Right cardiac atrium (tissue), 5 donors: Measurements from ENCODE around the gene UNC93B1. TPM values are rescaled to one million over a fixed set of nuclear protein-coding genes. Genes with fewer than 3 reads are reported as not detected.

Experiments
- ATAC-seq, 2 donors: fragments of 200-7000 bp; cut with Tn5 transposase; one replicate each; pipeline versions ENCODE4 v1.8.0 to v1.9.1; 2020; ENCODE audit warnings: moderate library complexity in 2 of 2, mild to moderate bottlenecking in 1 of 2
- DNase-seq, 3 donors: peaks; one replicate each; pipeline ENCODE4 v3.0.0-alpha.2; 2020
- H3K27ac ChIP-seq: one replicate; pipeline ENCODE4 v1.5.1; 2013; ENCODE audit warnings: mild to moderate bottlenecking, low read length, control low read depth, moderate library complexity
- H3K27me3 ChIP-seq: one replicate; pipeline ENCODE4 v1.6.1; 2013; ENCODE audit not compliant: control insufficient read depth, insufficient read depth
- H3K4me1 ChIP-seq: one replicate; pipeline ENCODE4 v1.6.1; 2013; ENCODE audit warnings: low read length; ENCODE audit not compliant: control insufficient read depth, insufficient read depth
- H3K4me3 ChIP-seq: one replicate; pipeline ENCODE4 v1.5.1; 2013; ENCODE audit warnings: low read length, control low read depth
- H3K9me3 ChIP-seq: one replicate; pipeline ENCODE4 v1.6.1; 2013; ENCODE audit warnings: low read length; ENCODE audit not compliant: control insufficient read depth
- WGBS: extraction: QIAGEN DNeasy Blood & Tissue Kit; methylation state at CpG from one replicate; pipeline ENCODE4 v1.1.7; 2013; 5-methylcytosine and 5-hydroxymethylcytosine counted together
- intact Hi-C, 4 donors: fragments of 100-400 bp; cut with DNase I; formaldehyde crosslinking; loops; one replicate each; pipeline versions ENCODE4 v1.11.0 to v1.14.0; 2022 to 2023
- polyA plus RNA-seq: library from polyadenylated mRNA; stranded (reverse); fragments of 200-250 nt; gene quantifications from one replicate; pipeline ENCODE4 v1.2.3, GENCODE V29; 2013
- total RNA-seq, 4 donors: library from RNA; stranded (reverse); fragmentation: NEBNext Ultra II Directional; extraction: Animal tissue kit (Norgen Biotek cat#: 25700); gene quantifications; one replicate each; pipeline ENCODE4 v1.2.1, GENCODE V29; 2021
- donor health status: healthy with polysubstance abuse.
- donor health status: DM: no; HTN: yes; CAD: no.
- donor health status: DM: no; HTN: no; CAD: no.
- donor health status: DM: no; HTN: yes; CAD: no; lungs with severe emphysema.
- donor health status: DM: yes; HTN: yes; CAD: no.

UNC93B1 gene
- total and polyA plus RNA-seq, 5 donors, result 6.9 to 13.2 (median 11.5) TPM

DNA sequence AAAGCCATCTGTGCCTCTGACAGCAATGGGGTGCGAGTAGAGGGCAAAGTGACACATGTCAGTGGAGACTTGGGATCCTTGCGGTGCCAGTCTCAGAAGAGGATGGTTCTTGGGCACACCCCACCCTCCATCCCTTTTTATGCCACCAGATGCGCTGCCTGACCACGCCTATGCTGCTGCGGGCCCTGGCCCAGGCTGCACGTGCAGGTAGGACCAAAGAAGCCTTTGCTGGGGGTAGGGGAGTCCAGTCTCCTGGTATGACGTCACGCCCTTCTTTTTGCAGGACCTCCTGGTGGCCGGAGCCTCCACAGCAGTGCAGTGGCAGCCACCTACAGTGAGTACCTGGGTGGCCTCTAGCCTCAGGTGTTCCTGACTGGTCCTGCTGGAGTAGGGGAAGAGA, 28.1 kb upstream of the UNC93B1 start:
- Histone ChIP-seq H3K27me3 (no peaks in the 10 kb centered on the region), H3K4me3 (no peak overlapping the region), H3K27ac (peak overlapping the region; percentile 32), H3K4me1 (peaks cover 2% of the 10 kb centered on the region), H3K9me3 (no peaks in the 10 kb centered on the region)
- 80% methylated on average over 9 of the region's 9 CpGs for WGBS
- peak in 1 of 3 donors; percentile 42 for DNase-seq
- no peak for ATAC-seq
- intact Hi-C loops, result loop anchor here in 1 of 4 donors (10.0 kb wide), 1 partner anchor 283 kb away; the partner anchor contains the start of gene LRP5

DNA sequence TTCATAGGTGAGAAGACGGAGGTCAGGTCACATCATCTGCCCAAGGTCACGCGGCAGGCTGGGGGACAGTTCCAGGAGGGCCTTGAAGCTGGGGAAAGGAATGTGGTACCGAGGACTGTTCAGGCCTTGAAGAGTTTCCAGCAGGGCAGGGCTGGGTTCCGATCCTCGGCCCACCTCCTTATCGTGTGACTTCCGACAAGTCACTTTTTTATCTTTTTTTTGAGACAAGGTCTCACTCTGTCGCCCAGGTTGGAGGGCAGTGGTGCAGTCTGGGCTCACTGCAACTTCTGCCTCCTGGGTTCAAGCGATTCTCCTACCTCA, 27.2 kb upstream of the UNC93B1 start:
- Histone ChIP-seq H3K4me3 (peak overlapping the region; percentile 57), H3K27me3 (no peaks in the 10 kb centered on the region), H3K4me1 (peaks cover 2% of the 10 kb centered on the region), H3K27ac (peak overlapping the region; percentile 98), H3K9me3 (no peaks in the 10 kb centered on the region)
- intact Hi-C loops, result loop anchor here in 1 of 4 donors (10.0 kb wide), 1 partner anchor 284 kb away; the partner anchor contains the start of gene LRP5
- DNase-seq (no peak), ATAC-seq (peak in 1 of 2 donors; percentile 4)
- WGBS, result 11% methylated on average over 10 of the region's 10 CpGs

DNA sequence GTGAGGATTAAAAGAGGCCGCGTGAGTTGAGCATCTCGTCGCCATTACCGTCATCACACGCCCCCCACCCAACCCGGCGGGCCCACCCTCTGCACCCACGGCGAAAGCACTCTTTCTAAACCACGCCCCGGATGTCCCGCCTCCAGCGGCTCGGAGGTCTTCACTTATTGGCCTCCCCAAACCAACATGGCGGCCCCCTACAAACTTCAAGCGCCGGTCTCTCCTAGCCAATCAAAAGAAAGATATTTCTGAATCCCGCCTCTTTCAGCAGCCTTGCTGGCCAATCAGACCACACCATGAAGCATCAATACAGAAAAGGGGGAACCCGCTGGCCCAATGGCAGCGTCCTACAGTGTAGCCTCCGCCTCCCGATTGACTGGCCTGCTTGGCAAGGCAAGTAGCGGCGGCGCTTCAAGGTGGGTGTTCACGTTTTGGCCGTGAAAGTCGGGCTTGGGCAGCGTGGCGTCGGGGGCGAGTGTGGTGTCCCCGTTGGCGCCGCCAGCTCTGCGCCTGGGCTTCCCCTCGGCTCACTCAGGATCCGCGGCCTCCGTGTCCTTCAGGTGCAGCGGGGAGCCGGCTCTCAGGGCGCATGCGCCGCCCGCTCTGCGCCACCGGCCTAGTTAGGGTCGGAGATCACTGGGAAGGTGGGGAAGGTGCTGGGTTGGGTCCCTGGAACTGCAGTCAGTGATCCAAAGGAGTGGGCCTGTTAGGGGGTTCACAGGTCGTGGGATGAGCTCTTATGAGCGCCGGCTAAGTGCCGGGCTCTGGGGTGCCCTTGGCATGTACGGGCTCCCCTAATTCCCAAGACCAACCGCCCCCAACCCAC, 26.6 kb upstream of the UNC93B1 start, which contains the start of gene NDUFS8:
Gene NDUFS8 (plus strand): TSS at position 364 of the 826 bp plus-strand sequence. CDS start 1,471 bp downstream, outside the sequence.
- intact Hi-C loops, result loop anchor here in 1 of 4 donors (10.0 kb wide), 1 partner anchor 284 kb away; the partner anchor contains the start of gene LRP5
- WGBS, result under 1% methylated on average over 56 of the region's 56 CpGs
- ATAC-seq (peak; percentile 94), DNase-seq (peak; percentile 98 to 99 (median 98))
- peak within 1 kb of the TSS; percentile 98 for H3K27ac ChIP-seq
- H3K27me3 ChIP-seq, result no peaks in the 10 kb centered on the region
- H3K4me1 ChIP-seq, result peaks cover 2% of the 10 kb centered on the region
- peak within 1 kb of the TSS; percentile 57 for H3K4me3 ChIP-seq
- no peaks in the 10 kb centered on the region for H3K9me3 ChIP-seq

DNA sequence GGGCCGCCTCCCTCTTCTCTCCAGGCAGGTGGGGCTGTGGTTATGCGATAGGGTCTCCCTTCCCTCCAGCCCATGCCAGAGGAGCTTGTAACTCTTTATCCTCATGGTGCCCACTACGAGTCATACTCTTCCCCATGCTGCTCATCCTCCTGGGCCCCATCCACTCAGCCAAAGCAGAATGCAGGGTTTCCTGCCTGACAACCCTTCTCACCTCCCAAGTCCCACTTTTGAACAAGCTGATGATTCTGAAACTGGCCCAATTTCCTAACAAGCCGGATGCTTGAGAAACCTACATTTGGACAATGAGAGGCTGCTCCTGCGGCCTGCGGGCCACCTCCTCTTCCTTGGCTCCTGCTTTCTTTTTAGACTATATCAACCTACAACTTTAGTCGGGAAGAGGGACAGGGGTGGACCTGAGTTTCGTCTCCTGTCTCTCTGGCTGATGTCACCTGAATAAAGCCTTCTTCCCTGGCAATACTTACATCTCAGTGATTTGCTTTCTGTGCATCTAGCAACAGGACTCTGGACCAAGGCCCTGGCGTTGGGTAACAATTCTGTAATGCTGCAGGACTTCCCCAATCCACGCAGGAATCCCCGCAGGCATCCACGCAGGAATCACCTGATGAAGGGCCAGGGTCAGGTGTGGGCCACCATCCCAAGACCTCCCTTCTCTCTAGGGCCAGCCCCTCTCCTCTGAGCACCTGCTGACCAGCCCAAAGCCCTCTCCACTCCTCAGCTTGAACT, 25.1 kb upstream of the UNC93B1 start:
- peaks cover 2% of the 10 kb centered on the region for H3K4me1 ChIP-seq
- 82% methylated on average over 12 of the region's 12 CpGs for WGBS
- DNase-seq, result no peak
- intact Hi-C loops, result loop anchor here in 1 of 4 donors (10.0 kb wide), 1 partner anchor 176 kb away; no protein-coding TSS in a partner anchor
- ATAC-seq, result no peak
- H3K9me3 ChIP-seq, result no peaks in the 10 kb centered on the region
- no peaks in the 10 kb centered on the region for H3K27me3 ChIP-seq
- H3K27ac ChIP-seq, result no peak overlapping the region
- no peak overlapping the region for H3K4me3 ChIP-seq

DNA sequence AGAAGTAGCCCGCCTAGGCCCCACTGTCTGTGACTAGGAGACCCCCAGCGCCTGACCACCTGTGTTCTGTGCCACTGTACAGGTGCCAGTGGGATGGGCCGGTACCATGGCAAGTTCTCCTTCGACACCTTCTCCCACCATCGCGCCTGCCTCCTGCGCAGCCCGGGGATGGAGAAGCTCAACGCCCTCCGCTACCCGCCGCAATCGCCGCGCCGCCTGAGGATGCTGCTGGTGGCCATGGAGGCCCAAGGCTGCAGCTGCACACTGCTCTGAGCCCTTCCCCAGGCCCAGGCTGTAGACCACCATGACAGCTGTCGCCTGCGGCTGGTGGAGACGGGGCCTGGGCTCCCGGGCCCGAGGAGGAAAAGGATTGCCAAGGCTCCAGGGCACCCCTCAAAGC, 23.8 kb upstream of the UNC93B1 start:
- no peak for ATAC-seq
- Histone ChIP-seq H3K27me3 (no peaks in the 10 kb centered on the region), H3K4me3 (no peak overlapping the region), H3K9me3 (no peaks in the 10 kb centered on the region), H3K4me1 (peaks cover 2% of the 10 kb centered on the region), H3K27ac (no peak overlapping the region)
- 91% methylated on average over 21 of the region's 21 CpGs for whole genome bisulfite sequencing
- intact Hi-C loops, result loop anchor here in 1 of 4 donors (10.0 kb wide), 1 partner anchor 177 kb away; no protein-coding TSS in a partner anchor
- no peak for DNase-seq

DNA sequence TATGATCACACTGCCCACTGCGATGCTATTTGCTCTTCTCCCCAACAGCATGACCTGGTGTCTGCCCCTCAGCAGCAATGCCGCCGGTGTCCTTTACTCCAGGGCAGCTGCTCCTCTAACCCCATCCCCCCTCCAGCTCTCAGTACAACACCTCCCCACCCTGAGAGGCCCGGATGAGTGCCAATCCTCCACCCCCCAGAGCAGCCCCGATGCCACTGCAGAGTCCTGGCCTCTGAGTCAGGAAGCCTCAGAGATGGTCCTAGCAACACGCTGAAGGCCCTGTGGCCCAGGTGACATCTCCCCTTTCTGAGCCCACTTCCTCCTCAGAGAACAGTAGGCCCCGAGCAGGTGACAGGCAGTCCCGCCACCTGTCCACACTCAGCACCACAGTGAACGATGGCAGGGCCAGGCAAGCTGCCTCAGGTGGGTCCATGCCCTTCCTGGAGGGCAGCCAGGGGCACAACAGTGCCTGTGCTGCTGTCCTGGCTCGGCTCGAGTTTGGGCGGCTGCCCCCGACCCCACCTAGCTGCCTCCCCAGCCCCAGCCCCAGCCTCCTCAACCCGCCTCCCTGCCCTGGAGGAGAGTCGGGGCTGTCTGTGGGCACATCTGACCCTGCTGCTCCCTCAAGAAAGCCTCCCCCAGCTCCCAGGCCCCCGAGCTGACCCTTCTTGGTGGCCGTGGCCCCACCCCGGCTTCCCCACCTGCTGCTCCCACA, 22.7 kb upstream of the UNC93B1 start:
- H3K27ac ChIP-seq, result no peak overlapping the region
- no peak overlapping the region for H3K4me3 ChIP-seq
- no peak for DNase-seq
- H3K9me3 ChIP-seq, result no peaks in the 10 kb centered on the region
- H3K4me1 ChIP-seq, result peaks cover 1% of the 10 kb centered on the region
- 88% methylated on average over 18 of the region's 18 CpGs for WGBS
- no peak for ATAC-seq
- intact Hi-C loops, result loop anchor here in 1 of 4 donors (10.0 kb wide), 1 partner anchor 178 kb away; no protein-coding TSS in a partner anchor
- H3K27me3 ChIP-seq, result no peaks in the 10 kb centered on the region

DNA sequence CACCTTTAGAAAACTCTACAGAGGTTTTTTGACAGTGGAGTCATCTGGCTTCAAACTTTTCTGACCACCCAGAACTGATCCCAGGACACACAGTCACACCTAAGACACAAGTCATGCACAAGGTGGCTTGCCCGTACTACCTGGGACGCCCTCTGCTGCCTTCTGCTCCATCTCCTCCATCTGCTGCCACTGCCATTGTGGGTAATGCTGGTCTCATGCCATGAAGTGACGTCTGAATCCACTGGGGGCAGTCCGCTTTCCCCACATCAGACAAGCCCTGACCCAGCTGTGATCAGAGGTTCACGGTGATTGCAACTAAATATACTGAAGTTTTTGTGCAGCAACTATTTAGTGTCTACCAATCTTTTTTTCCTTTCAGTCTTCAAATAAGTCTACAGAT, 21.1 kb upstream of the UNC93B1 start:
- Histone ChIP-seq H3K4me3 (no peak overlapping the region), H3K27me3 (no peaks in the 10 kb centered on the region), H3K27ac (no peak overlapping the region), H3K9me3 (no peaks in the 10 kb centered on the region), H3K4me1 (no peaks in the 10 kb centered on the region)
- ATAC-seq (no peak), DNase-seq (no peak)
- WGBS, result 82% methylated on average over 5 of the region's 5 CpGs
- intact Hi-C loops, result loop anchor here in 1 of 4 donors (10.0 kb wide), 1 partner anchor 180 kb away; no protein-coding TSS in a partner anchor

DNA sequence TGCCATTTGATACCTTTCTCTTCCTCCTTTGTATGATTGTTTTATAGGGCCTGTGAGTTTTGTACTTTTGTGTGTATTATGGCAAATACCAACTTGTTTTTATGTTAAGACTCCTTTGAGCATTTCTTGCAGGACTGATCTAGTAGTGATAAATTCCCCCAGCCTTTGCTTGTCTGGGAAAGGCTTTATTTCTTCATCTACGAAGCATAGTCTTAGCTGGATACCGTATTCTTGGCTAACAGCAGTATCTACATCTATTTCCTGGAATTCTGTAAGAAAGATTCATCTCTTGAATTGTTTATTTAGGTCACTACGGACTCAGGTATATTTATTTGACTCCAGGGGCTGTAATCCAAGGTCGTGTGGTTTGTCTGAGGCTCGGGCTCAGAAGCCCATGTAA, 20.6 kb upstream of the UNC93B1 start:
- Histone ChIP-seq H3K4me3 (no peak overlapping the region), H3K27me3 (no peaks in the 10 kb centered on the region), H3K27ac (no peak overlapping the region), H3K4me1 (no peaks in the 10 kb centered on the region), H3K9me3 (no peaks in the 10 kb centered on the region)
- ATAC-seq, result no peak
- no peak for DNase-seq
- intact Hi-C loops, result loop anchor here in 1 of 4 donors (10.0 kb wide), 1 partner anchor 180 kb away; no protein-coding TSS in a partner anchor
- WGBS, result 89% methylated on average over 5 of the region's 5 CpGs

DNA sequence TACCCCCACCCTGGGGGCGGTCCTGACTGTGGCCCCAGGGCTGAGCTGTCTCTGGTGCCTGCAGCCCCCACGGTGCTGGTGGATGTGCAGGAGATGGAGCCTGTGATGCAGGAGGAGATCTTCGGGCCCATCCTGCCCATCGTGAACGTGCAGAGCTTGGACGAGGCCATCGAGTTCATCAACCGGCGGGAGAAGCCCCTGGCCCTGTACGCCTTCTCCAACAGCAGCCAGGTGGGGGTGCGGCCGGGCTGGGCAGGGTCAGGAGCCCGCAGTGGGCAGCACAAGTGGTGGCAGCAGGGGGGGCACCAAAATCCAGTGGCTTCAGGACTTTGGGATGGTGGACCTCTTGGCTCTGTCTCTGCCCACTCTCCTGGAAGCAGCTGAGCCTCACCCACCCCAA, 18.6 kb upstream of the UNC93B1 start:
- Histone ChIP-seq H3K27ac (no peak overlapping the region), H3K4me1 (no peaks in the 10 kb centered on the region), H3K9me3 (no peaks in the 10 kb centered on the region), H3K4me3 (no peak overlapping the region), H3K27me3 (no peaks in the 10 kb centered on the region)
- DNase-seq (no peak), ATAC-seq (no peak)
- intact Hi-C loops, result loop anchor here in 1 of 4 donors (10.0 kb wide), 1 partner anchor 182 kb away; no protein-coding TSS in a partner anchor
- 88% methylated on average over 13 of the region's 13 CpGs for WGBS

DNA sequence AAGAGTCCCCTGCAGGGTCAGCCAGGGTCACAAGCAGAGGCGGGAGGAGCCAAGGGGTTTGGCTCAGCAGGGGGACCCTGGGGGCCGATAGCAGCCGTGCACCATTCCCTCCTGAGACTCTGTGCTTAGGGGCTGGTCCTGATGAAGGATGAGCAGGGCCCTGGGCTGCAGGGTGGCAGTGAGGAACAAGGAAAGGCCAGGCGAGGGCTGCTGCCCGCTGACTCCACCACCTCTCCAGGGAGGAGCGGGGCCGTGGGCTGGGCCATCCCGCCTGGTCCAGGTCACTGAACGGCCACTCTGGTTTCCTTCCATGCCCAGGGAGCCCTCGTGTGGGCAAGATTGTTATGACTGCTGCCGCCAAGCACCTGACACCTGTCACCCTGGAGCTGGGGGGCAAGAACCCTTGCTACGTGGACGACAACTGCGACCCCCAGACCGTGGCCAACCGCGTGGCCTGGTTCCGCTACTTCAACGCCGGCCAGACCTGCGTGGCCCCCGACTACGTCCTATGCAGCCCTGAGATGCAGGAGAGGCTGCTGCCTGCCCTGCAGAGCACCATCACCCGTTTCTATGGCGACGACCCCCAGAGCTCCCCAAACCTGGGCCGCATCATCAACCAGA, 17.4 kb upstream of the UNC93B1 start:
- DNase-seq (no peak), ATAC-seq (peak in 1 of 2 donors; percentile 12)

More for the DNA sequence above, 17.4 kb upstream of the UNC93B1 start:
- H3K9me3 ChIP-seq, result no peaks in the 10 kb centered on the region
- no peak overlapping the region for H3K27ac ChIP-seq
- H3K27me3 ChIP-seq, result no peaks in the 10 kb centered on the region
- 69% methylated on average over 27 of the region's 27 CpGs for WGBS
- intact Hi-C loops, result loop anchor here in 1 of 4 donors (10.0 kb wide), 1 partner anchor 184 kb away; no protein-coding TSS in a partner anchor
- peaks cover 5% of the 10 kb centered on the region for H3K4me1 ChIP-seq
- H3K4me3 ChIP-seq, result no peak overlapping the region
